Bronchial epithelial cell (primary cell): Measurements from ENCODE around the gene CACNA1D. TPM values are rescaled to one million over a fixed set of nuclear protein-coding genes. Genes with fewer than 3 reads are reported as not detected.

Experiments
- DNase-seq: peaks from one replicate; pipeline ENCODE4 v3.0.0-alpha.2; 2010; ENCODE audit warnings: low read depth
- FAIRE-seq: peaks from 2 replicates; lab custom pipeline; 2011; peaks lifted over from hg19 to GRCh38; lab: Jason Lieb, UNC
- H3K27me3 ChIP-seq: 2 replicates; pipeline ENCODE4 v1.5.1; 2011; ENCODE audit warnings: low read length; ENCODE audit not compliant: control insufficient read depth, insufficient read depth
- H3K36me3 ChIP-seq: 2 replicates; pipeline ENCODE4 v1.5.1; 2011; ENCODE audit warnings: low read length; ENCODE audit not compliant: control insufficient read depth, insufficient read depth
- H3K4me3 ChIP-seq: 2 replicates; pipeline ENCODE4 v1.5.1; 2011; ENCODE audit warnings: mild to moderate bottlenecking, low read depth, low read length, control low read depth
- CTCF ChIP-seq: IDR thresholded peaks from 2 replicates; pipeline ENCODE4 v1.5.1; 2011; ENCODE audit warnings: mild to moderate bottlenecking, moderate library complexity, low read length, control low read depth, inconsistent platforms; ENCODE audit not compliant: insufficient read depth, severe bottlenecking
- total RNA-seq: library from RNA; depleted of rRNA; stranded (reverse); fragments of >200 nt; gene quantifications from 2 replicates; pipeline ENCODE4 v1.2.1, GENCODE V29; 2014

Gene CACNA1D
- total RNA-seq, 1 donor from 2014 or later = 0.26 TPM

- FAIRE-seq (no peak), DNase-seq (peak; percentile 17)
- peaks cover 3% of the 10 kb centered on the region for H3K27me3 ChIP-seq
- H3K4me3 ChIP-seq = no peak overlapping the region
- no peaks in the 10 kb centered on the region for H3K36me3 ChIP-seq
- TF ChIP-seq CTCF = no peak
These were observed 312.0 kb downstream of the CACNA1D start for GRCh38 chr3:53806182-53807116.

GRCh38 chr3:53807117-53807810 lies 312.9 kb downstream of the CACNA1D start:
- DNase-seq = no peak
- H3K36me3 ChIP-seq = no peaks in the 10 kb centered on the region
- no peak overlapping the region for H3K4me3 ChIP-seq
- no peak for TF ChIP-seq CTCF
- peaks cover 3% of the 10 kb centered on the region for H3K27me3 ChIP-seq
- no peak for FAIRE-seq

GRCh38 chr3:53808496-53808895 lies 314.1 kb downstream of the CACNA1D start:
- no peak for TF ChIP-seq CTCF
- Histone ChIP-seq H3K27me3 (peaks cover 3% of the 10 kb centered on the region), H3K36me3 (no peaks in the 10 kb centered on the region), H3K4me3 (no peak overlapping the region)
- DNase-seq (no peak), FAIRE-seq (no peak)

- no peaks in the 10 kb centered on the region for H3K36me3 ChIP-seq
- no peak overlapping the region for H3K4me3 ChIP-seq
- TF ChIP-seq CTCF = no peak
- DNase-seq (no peak), FAIRE-seq (no peak)
- peaks cover 3% of the 10 kb centered on the region for H3K27me3 ChIP-seq
These were observed 314.9 kb downstream of the CACNA1D start for GRCh38 chr3:53809267-53809666.

- FAIRE-seq (no peak), DNase-seq (no peak)
- no peak for TF ChIP-seq CTCF
- no peaks in the 10 kb centered on the region for H3K36me3 ChIP-seq
- peaks cover 3% of the 10 kb centered on the region for H3K27me3 ChIP-seq
- no peak overlapping the region for H3K4me3 ChIP-seq
These were observed 315.5 kb downstream of the CACNA1D start for GRCh38 chr3:53809764-53810400.
